ENCODE measurements around the gene MAST4.

Gene MAST4

DNA sequence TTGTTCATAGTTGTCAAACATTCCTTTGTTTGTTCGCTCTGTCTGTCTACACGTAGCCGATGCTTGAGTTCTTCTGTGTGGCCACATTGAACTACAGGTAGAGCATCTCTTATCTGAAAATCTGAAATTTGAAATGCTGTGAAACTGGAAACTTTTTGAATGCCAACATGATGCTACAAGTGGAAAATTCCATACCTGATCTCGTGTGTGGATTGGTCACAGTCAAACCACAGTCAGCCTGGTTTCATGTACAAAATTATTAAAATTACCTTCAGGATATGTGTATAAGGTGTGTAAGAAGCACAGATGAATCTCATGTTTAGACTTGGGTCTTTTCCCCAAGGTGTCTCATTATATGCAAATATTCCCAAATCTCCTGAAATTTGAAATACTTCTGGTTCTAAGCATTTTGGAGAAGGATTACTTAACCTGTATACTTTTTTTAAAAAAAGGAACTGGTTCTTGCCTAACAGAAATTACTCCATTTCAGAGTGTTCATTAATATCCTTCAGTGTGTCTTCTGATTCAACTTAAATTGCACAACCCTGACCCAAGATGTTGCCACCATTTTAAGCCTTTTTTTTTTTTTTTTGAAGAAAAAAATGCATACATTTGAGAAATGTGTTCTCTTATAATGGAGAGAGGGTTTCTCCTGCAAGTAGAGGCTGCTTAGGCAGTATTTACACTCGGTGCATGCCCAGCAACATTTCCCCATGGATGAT lies 254.3 kb downstream of the MAST4 start:
- DNase-seq, result no peak

DNA sequence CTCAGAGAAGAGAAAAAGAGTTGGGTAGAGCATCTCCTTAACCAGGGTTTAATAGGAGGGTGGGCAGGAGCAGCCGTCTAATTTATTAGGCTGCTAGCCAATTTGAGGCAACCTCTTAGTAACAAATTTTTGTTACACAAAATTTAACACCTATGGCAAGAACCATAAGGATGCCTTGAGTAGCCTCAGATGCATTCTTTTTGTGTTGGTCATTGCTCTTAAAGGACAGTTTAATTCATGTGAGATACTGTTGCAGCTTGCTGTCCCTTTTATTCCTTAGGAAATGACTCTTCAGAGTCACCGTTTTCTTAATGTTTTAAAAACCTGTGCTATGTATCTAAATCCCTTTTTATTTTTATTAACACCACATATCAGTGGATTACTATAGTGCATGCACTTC lies 255.1 kb downstream of the MAST4 start:
- DNase-seq, result no peak

DNA sequence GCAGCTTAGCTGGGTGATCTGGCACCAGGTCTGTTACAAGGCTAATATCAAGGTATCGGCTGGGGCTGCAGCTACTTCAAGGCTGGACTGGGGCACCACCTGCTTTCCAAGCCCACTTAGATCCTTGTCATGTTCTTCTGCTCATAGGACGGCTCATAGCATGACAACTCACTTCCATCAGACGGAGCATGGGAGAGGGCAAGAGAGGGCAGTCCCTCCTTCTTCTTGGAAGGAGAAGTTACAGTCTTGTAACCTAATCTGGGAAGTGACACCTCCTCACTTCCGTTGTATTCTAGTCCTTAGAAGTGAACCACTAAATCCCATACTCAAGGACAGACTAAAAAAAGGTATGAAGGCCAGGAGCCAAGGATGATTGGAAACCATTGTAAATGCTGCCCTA lies 258.2 kb downstream of the MAST4 start:
- no peak for DNase-seq

DNA sequence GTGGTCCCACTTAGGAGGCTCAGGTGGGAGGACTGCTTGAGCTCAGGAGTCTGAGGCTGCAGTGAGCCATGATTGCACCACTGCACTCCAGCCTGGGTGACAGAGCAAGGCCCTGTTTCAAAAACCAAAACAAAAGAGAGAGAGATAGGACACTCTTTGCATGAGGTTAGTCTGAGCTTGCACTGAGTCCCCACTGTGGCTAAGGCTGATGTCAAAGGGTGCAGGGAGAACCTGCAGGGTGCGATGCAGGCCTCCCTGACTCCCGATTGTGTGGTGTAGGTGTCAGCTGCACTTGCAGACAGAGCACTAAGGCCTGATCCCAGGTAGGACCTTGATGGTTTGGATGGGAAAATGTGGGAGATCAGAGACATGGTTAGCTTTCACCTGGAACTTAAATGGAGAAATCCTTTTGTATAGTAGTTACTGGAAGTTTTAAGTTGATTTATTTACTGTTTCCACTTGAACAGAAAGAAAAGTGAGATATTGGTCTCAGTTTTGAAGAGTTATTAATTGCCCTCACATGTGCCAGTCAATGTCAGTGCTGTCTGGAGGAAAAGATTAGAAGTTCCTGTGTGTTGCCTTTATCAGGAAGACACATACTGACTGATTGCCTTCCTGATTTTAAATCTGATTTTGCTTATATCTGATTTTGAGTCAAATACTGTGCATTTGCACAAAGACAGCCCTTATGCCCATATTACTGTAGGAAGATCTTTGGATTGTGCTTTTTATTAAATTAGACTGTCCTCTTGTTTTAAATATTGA lies 260.0 kb downstream of the MAST4 start:
- DNase-seq, result no peak

DNA sequence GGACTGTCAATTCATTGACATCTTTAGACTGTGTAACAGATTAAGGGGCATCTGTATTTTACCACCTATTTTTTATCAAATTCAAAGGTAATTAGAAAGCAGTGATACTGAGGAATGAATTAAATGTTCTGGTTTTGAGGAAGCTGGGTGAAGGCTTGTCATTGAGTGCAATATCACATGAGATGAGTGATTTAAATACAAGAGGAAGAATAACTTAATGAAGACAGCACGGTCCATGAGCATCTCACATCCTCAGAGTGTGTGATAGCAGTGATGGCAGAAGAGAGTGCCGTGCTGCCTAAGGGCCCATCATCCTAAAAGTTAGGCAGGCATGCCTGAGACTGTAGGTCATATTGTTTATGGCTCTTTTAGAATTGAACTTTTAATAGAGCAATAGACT lies 263.3 kb downstream of the MAST4 start:
- no peak for DNase-seq

DNA sequence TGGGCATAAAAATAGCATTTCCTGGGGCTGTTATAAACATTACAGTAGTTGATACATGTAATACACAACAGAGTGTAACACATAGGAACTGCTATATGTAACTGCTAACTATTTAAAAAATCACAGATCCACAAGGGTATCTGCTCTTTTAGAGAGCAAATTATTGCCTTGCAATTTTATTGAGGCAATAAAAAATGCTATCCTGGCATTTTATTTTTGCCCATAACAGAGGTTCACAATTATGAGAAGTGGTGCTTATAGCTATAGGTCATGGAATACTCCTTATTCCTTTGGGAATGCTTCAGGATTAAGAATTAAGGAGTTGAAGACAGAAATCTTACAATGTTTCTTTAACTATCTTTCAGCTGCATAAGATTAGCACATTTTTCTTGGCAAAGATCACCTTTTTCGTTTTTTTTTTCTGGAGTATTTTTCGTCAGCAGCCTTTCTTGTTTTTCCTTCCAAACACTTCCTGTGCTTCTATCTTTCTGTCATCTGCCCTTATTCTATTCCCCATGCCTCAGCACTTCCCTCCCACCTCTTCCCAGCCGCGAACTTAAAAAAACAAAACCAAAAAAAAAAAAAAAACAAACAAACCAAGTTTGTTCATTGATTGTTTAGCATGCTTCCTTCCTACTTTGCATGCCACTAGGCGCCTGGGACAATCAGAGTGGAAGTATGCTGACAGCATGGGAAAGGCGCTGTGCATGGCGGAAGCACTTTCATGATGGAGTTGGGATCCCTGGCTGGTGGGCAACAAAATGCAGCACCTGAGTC lies 264.2 kb downstream of the MAST4 start:
- DNase-seq, result no peak

DNA sequence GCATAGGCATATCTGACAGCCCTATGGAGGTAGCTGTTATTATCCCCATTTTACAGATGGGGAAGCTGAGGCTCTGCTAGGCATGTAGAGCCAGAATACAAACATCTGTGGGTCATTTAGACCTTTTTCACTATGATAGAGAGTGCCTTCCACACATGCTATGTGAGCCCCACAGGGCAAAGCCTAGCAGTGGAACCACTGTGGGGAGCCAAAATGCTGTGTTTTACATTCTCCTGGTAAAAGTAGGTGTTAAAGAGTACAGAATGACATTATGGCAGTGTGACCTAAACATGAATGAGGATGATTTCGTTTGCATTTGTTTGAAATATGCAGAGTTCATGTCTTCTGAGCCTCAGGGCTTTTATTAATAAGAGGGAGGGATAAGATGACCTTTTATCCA lies 265.2 kb downstream of the MAST4 start:
- no peak for DNase-seq

DNA sequence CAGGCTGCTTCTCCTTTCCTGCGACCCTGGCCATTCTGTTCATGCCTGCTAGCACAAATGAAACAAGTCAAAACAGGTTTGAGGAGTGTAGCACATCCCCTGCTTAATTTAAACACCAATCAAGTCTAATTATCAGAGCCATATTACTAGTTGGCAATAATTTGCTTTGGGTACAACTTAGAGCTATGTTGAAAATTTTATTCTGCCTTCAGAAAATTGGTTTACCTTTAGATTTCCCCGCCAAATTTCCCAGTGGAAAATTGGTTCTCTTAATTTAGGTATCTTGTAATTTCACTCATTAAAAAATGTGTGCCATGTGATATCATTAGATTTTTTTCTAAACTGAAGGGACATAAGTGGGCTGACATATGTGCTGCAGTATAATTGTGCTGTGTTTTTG lies 265.8 kb downstream of the MAST4 start:
- no peak for DNase-seq

DNA sequence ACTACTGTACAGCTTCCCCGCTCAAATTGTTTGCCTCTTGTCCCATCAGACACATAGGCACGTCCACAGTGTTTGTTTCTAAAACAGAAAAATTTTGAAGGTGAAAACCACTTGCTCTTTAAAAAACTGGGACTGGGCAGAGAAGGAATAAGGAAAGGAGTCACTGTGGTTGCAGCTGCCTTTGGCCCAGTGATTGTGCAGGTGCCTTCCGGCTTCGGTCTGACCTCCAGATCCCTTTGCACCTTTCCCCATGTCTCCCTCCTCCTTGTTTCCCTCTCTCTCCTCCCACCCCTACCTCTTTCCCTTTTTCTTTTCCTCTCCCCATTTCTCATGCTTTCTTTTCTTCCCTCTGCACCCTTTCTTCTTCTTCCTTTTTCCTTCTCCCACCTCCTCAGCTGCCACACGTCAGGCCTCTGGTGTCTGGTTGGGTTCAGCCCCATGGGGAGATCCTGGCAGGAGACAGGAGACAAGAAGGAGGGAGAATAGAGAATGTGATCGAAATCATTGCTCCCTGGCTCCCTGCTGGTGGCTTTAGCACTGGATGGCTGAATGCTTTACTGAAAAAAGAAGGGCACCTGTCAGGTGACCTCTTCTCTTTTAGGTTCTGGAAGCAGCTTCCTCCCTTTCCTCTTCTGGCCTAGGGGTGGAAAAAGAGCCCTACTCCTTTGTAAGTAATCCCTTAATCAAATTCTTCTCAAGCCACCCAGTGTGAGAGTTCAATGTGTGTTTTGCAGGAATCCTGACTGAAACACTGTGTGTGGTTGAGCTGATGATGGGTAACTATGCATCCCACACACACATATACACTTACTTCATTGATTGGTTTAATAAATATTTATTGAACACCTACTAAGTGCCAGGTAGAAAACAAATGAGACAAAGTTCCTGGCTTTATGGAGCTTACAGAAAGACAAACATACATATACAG lies 267.3 kb downstream of the MAST4 start:
- DNase-seq, result no peak

DNA sequence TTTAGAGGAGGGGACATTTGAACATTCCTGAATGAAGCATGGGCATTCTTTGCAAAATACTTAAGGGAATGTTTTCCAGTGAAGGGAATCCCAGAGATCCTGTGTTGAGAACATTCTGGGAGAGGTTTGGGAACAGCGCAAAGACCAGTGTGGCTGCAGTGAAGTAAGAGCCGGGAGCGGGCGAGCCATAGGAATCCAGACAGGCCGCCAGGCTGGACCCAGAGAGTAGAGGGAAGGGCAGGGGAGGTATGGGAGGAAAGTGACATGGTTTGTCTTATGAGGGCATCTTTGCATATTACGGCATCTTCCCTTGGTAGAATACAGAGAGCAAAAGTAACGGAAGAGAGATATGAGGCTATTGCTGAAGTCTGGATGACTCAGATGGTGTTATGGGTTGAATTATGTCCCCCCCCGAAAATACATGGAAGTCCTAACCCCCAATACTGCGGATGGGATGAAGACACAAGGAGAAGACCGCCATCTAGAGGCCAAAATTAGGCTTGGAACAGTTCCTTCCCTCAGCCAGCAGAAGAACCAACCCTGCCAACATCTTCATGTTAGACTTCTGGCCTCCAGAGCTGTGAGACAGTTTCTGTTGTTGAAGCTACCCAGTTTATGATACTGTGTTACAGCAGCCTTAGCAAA lies 268.2 kb downstream of the MAST4 start:
- DNase-seq, result no peak

DNA sequence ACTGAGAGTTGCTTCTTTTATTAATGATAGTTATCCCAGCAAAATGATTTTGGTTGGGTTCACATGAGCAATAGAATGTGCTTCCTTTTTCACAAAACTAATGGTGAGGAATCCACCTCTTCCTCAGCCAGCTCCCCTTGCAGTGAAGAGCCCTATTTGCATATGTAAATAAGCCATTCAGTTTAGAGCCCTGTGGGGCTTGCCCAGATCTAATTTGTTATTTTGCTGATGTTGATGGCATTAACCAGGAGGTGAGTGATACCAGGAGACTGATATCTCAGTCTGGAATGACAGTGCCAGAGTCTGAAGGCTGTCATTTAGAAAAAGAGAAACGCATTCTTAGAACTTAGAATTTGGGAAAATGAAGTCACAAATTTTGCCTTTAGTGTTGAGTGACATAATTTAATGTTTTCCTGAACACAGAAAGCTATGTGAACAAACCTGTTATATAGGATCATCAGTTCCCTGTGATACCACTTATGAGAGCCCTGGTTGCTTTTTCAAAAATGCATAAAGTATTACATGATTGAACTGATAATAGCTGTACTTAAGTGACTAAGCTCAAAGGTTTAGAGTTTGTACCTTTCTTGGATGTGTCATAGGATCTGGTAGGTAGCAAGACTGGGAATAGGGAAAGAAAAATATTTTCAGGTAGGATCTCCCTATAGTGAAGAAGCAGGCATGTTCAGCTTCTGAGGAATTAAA lies 271.6 kb downstream of the MAST4 start:
- DNase-seq, result no peak

DNA sequence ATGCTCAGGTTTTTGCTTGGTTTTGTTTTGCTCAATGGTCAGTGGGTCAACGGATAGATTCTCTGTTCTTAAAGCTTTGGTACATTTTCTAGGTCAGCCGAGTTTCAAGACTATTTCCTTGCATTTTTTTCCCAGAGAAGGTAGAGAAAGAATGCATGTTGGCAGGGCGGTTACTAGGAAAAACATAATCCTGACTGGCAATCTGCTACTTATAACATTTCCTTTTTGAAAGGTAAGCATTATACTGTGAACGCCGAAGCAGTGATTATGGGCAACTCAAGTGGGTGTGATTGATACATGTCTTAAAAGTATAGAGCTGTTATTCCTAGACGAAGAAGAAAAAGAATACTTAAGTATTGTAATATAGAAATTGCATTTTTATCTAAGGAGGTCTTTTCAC lies 273.2 kb downstream of the MAST4 start:
- no peak for DNase-seq

DNA sequence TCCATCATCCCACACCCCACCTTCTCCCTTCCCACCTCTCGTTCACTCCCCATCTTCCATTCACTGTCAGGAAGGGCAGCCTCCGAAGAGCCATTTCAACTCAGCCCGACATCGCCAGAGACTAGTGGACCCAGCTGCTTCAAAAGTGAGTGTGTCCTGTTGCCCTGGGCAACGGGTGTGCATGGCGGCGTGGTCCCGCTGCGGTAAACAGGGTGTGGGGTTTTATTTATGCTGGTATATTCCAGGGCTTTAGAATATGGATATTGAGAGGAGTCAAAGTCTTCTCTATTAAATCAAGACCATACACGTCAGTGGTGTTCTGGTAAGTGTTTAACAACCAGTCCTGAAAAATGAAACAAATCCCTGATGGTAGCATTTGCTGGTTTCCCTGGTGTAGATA lies 274.5 kb downstream of the MAST4 start:
- DNase-seq, result no peak

DNA sequence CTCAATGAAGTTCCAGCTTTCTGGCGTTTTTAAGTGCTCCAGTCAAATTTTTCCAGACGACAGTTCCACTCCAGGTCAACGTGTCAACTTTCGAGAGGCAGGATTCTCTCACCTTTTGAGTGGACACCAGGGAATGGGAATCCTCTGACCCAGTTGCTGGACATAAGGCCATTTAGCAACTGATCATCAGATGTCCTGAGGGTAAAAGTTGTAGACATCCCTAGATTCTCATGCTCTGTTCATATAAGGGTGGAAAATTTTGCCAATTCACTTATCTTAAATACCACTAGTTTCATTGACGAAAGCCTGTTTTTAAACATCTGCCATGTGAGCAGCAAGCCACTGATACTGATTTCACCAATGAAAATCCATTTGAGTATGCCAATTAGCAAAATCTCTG lies 275.5 kb downstream of the MAST4 start:
- DNase-seq, result no peak

DNA sequence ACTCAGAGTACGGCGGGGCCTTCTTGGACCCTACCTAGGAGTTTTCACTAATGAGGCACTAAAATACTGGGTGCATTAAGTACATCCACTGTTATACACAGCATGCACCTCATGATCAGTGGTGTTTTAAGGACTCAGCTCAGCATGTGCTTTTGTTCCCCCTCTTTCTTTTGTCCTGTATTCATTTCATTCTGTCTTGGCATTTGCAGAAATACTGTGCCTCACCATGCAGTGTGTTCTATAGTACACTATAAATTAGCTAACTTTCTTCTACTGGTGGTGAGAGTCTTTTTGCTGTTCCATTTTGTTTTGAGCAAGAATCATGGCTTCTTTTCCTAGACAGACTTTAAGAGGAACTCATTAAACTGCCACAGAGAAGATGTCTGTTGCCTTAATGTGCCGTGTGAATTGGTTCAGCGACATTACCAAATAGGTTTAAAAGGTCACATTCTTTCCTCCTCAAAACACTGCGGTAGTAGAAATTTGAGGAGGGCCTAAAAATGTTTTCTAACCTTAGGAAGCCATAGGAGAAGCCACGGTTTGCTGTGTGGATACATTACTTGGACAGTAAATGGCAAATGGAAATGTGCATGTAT lies 276.6 kb downstream of the MAST4 start:
- no peak for DNase-seq

DNA sequence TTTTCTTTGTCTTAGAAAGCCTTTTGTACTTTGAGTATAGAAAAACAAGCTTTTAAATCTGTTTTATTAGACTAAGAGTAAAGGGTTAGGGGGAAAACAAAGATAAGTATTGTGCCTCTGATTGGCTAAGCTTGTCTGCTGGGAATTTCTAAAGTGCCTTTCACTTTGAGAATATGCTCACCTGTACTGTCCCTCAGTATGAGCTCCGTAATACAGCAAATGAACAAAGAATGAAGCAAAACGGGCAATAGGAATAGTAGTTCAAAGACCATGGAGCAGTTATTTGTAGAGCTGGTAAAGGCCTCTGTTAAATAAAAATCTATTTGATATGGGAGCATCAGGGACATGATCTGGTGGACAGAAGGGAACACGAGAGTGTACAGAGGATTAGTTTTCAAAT lies 277.8 kb downstream of the MAST4 start:
- DNase-seq, result no peak

DNA sequence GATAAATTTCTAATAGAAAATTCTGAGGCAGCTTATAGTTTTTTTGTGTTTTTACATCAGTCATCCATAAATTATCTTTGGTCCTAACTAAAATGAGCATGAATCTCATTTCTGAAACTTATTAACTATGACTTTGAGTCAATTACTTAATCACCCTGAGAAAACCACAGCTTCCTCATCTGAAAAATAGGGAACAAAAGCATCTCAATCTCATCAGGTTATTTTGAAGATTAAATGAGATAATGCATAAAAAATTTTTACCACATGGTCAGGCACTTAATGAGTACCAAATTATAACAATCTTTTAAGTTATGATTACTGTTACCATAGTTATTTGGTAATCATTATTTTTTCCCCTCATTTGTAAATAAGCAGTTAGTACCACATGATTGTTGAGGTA lies 279.1 kb downstream of the MAST4 start:
- DNase-seq, result no peak

DNA sequence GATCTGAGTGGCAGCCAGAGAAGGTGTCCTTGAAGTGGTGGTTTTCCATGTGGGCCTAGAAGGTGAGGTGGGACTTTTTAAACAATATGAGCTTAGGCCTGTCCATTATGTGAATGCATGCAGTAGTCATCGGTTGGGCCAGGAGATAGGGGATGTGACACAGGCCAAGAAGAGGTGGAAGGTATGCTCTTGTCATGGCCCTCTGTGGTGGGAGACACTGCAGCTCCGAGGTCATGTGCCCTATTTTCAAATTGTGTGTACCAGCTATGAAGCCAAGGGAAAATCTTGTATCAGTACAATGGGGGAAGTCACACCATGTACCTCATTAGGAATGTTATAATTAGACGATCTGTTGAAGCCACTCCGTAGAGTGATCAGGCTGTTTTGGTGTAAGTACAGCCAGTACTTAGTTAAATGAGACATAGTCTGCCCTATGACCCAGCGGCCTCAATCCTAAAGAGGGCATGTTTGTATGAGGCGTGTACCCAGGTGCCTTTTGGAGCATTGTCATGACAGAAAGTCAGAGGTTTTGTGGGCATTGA lies 280.1 kb downstream of the MAST4 start:
- no peak for DNase-seq

DNA sequence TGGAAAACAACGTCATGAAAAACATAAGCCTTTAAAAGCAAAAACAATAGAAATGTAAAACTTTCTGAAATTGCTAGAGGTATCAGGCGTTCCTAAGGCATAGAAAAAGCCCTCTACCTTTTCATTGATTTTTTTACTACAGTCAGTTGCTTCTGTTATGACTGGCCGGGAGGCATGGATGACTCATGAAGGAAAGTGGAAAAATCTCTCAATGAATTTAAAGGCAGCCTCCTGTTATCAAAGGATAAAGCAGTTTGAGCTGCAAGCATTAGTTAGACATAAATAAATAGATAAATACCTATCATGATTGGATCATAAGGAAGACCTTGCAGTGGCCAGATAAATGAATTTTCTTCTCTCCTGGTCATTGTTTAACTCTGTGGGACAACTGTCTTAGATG lies 281.6 kb downstream of the MAST4 start:
- DNase-seq, result no peak

DNA sequence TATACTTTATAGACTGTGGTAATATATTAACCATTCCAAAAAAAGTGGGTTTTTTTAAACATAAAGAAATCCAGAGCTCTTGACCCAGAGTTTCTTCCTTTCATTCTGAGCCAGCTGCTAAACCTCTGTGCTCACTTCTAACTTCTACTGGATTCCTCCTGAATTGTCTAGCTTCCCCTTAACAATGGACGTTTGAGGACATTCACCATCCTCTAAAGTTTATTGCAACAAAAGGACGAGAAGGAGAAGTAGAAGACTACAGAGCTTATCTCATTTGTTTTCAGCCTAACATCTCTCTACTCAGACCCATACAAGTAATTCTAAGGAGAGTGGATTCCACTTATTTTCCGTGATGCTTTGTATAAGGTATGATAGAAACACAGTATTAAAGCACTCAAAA lies 284.2 kb downstream of the MAST4 start:
- DNase-seq, result no peak
